WTC11 (cell line): ENCODE results near the gene IQCK. TPM values are rescaled to one million over a fixed set of nuclear protein-coding genes. Genes with fewer than 3 reads are reported as not detected.
A peak's percentile ranks its signal among the peaks of the same experiment; 100 is the strongest.

Experiments used
- ATAC-seq: fragments of 200-7000 bp; cut with Tn5 transposase; 2 replicates; pipeline ENCODE4 v1.10.0; 2021; ENCODE audit warnings: mild to moderate bottlenecking, moderate library complexity
- CTCF ChIA-PET: fragments of 300-600 bp; sonication (Branson Sonifier 250); formaldehyde crosslinking; loops from one replicate; lab custom pipeline; 2021; ENCODE audit warnings: antibody characterized with exemption; lab: Charles Lee
- POLR2A ChIA-PET: fragments of 350-600 bp; sonication (Branson Sonifier 250); formaldehyde crosslinking; loops from one replicate; lab custom pipeline; 2021; ENCODE audit warnings: antibody characterized with exemption; lab: Charles Lee
- DNase-seq: peaks from one replicate; pipeline ENCODE4 v3.0.0; 2021; ENCODE audit warnings: low spot score
- H3K27ac Mint-ChIP-seq: 2 replicates; pipeline ENCODE4 v1.8.0; 2021; ENCODE audit warnings: mixed read lengths
- H3K27me3 Mint-ChIP-seq: 2 replicates; pipeline ENCODE4 v1.8.0; 2021; ENCODE audit warnings: low read depth, mild to moderate bottlenecking, moderate library complexity, mixed read lengths
- H3K36me3 Mint-ChIP-seq: 2 replicates; pipeline ENCODE4 v1.8.0; 2021; ENCODE audit warnings: mixed read lengths
- H3K4me1 Mint-ChIP-seq: 2 replicates; pipeline ENCODE4 v1.8.0; 2022; ENCODE audit warnings: mixed read lengths
- H3K4me3 Mint-ChIP-seq: 2 replicates; pipeline ENCODE4 v1.8.0; 2021; ENCODE audit warnings: mild to moderate bottlenecking, moderate library complexity, mixed read lengths
- H3K9me3 Mint-ChIP-seq: 2 replicates; pipeline ENCODE4 v1.8.0; 2021; ENCODE audit warnings: mixed read lengths
- AFF4 ChIP-seq: sonication (generic); formaldehyde crosslinking; IDR thresholded peaks from 2 replicates; pipeline ENCODE4 v1.8.1; 2023; ENCODE audit warnings: mild to moderate bottlenecking, missing genetic modification reagents, borderline replicate concordance
- CDX4 ChIP-seq: fragments of 250-450 bp; sonication (Bioruptor Pico); IDR thresholded peaks from 2 replicates; pipeline ENCODE4 v1.9.0; 2021; ENCODE audit warnings: moderate library complexity, mild to moderate bottlenecking, inconsistent platforms, borderline replicate concordance
- E2F4 ChIP-seq: sonication (generic); formaldehyde crosslinking; IDR thresholded peaks from 2 replicates; pipeline ENCODE4 v1.8.1; 2022; ENCODE audit warnings: low read depth, mild to moderate bottlenecking, moderate library complexity, missing genetic modification reagents, borderline replicate concordance
- ERG ChIP-seq: fragments of 250-450 bp; sonication (Bioruptor Pico); IDR thresholded peaks from 2 replicates; pipeline ENCODE4 v1.8.0; 2021; ENCODE audit warnings: mild to moderate bottlenecking
- GRHL2 ChIP-seq: fragments of 250-450 bp; sonication (Bioruptor Pico); IDR thresholded peaks from 2 replicates; pipeline ENCODE4 v1.8.0; 2022; ENCODE audit warnings: mild to moderate bottlenecking, moderate library complexity; ENCODE audit not compliant: insufficient replicate concordance, severe bottlenecking
- HMGA2 ChIP-seq: fragments of 250-450 bp; sonication (Bioruptor Pico); IDR thresholded peaks from 2 replicates; pipeline ENCODE4 v1.4.0; 2021; ENCODE audit warnings: mild to moderate bottlenecking, moderate library complexity
- MXD4 ChIP-seq: fragments of 250-450 bp; sonication (Bioruptor Pico); IDR thresholded peaks from 2 replicates; pipeline ENCODE4 v1.8.0; 2021; ENCODE audit warnings: mild to moderate bottlenecking, moderate library complexity, borderline replicate concordance
- MYBL2 ChIP-seq: sonication (generic); formaldehyde crosslinking; IDR thresholded peaks from 2 replicates; pipeline ENCODE4 v1.8.1; 2023; ENCODE audit warnings: mild to moderate bottlenecking, moderate library complexity, missing genetic modification reagents
- NFATC4 ChIP-seq: fragments of 250-450 bp; sonication (Bioruptor Pico); IDR thresholded peaks from 2 replicates; pipeline ENCODE4 v1.9.0; 2021; ENCODE audit warnings: mild to moderate bottlenecking
- NFE2L1 ChIP-seq: sonication (generic); formaldehyde crosslinking; IDR thresholded peaks from 2 replicates; pipeline ENCODE4 v1.8.1; 2023; ENCODE audit warnings: missing genetic modification reagents
- NR1H2 ChIP-seq: sonication (generic); formaldehyde crosslinking; IDR thresholded peaks from 2 replicates; pipeline ENCODE4 v1.9.0; 2021; ENCODE audit warnings: mild to moderate bottlenecking, moderate library complexity, missing genetic modification reagents
- NR3C1 ChIP-seq: sonication (generic); formaldehyde crosslinking; conservative IDR thresholded peaks from 2 replicates; pipeline ENCODE4 v1.8.1; 2023; ENCODE audit warnings: low read depth, mild to moderate bottlenecking, missing genetic modification reagents
- RELA ChIP-seq: sonication (generic); formaldehyde crosslinking; IDR thresholded peaks from 2 replicates; pipeline ENCODE4 v1.8.1; 2022; ENCODE audit warnings: missing genetic modification reagents, mild to moderate bottlenecking, borderline replicate concordance
- SP1 ChIP-seq: sonication (generic); formaldehyde crosslinking; conservative IDR thresholded peaks from 2 replicates; pipeline ENCODE4 v1.8.1; 2022; ENCODE audit warnings: missing genetic modification reagents
- USF1 ChIP-seq: sonication (generic); formaldehyde crosslinking; IDR thresholded peaks from 2 replicates; pipeline ENCODE4 v1.8.0; 2022; ENCODE audit warnings: mild to moderate bottlenecking, missing genetic modification reagents
- total RNA-seq: library from RNA; stranded (reverse); gene quantifications from 3 replicates; pipeline ENCODE4 v1.2.3, GENCODE V29; 2021

The IQCK gene
- total RNA-seq, 1 experiment from 2014 or later: 5.8 TPM

- Mint-ChIP-seq H3K27me3 (peaks cover 3% of the 10 kb centered on the region), H3K4me1 (peaks cover 63% of the 10 kb centered on the region), H3K27ac (0 out of 2 replicates have a peak overlapping the region, but pooled peaks have one; percentile 38), H3K36me3 (peaks cover 7% of the 10 kb centered on the region), H3K9me3 (no peaks in the 10 kb centered on the region), H3K4me3 (no peak overlapping the region)
- DNase-seq: no peak
- ATAC-seq: no peak
- ChIA-PET CTCF (interaction anchor here (1.0 to 2.0 kb wide), 4 partner anchors 9 to 268 kb away, joined by 3 to 8 read pairs (median 4); no protein-coding TSS in a partner anchor), POLR2A (interaction anchor here (1.5 kb wide), 1 partner anchor 11 kb away, joined by 4 read pairs; no protein-coding TSS in a partner anchor)
- TF ChIP-seq ERG (CRISPR knock-in tag) (no peak), USF1 (CRISPR knock-in tag) (no peak), E2F4 (no peak), NR1H2 (CRISPR knock-in tag) (no peak)
These were observed 133.4 kb downstream of the IQCK start for GRCh38 chr16:19851476-19851875.

GRCh38 chr16:19853132-19853741, 135.2 kb downstream of the IQCK start:
- peak overlapping the region; percentile 14; the same call in 1 of the 2 replicates for H3K4me3 Mint-ChIP-seq
- ChIA-PET CTCF (interaction anchor here (0.6 to 1.4 kb wide), 7 partner anchors 15 to 269 kb away, joined by 3 to 6 read pairs (median 3); partner anchors contain the start of genes IQCK and KNOP1), POLR2A (interaction anchor here (1.0 kb wide), 1 partner anchor 9 kb away, joined by 6 read pairs; no protein-coding TSS in a partner anchor)
- peak overlapping the region; percentile 67; the same call in 1 of the 2 replicates for H3K27ac Mint-ChIP-seq
- no peak for ATAC-seq
- peaks cover 16% of the 10 kb centered on the region for H3K36me3 Mint-ChIP-seq
- H3K9me3 Mint-ChIP-seq: no peaks in the 10 kb centered on the region
- peaks cover 79% of the 10 kb centered on the region for H3K4me1 Mint-ChIP-seq
- H3K27me3 Mint-ChIP-seq: peaks cover 3% of the 10 kb centered on the region
- DNase-seq: no peak
- no peak for TF ChIP-seq GRHL2 (CRISPR knock-in tag)
- TF ChIP-seq AFF4 (CRISPR knock-in tag): no peak
- TF ChIP-seq SP1 (CRISPR knock-in tag): no peak
- TF ChIP-seq MXD4: no peak
- no peak for TF ChIP-seq NFE2L1 (CRISPR knock-in tag)
- TF ChIP-seq E2F4: no peak
- no peak for TF ChIP-seq CDX4 (CRISPR knock-in tag)
- TF ChIP-seq HMGA2 (CRISPR knock-in tag): no peak
- no peak for TF ChIP-seq NFATC4 (CRISPR knock-in tag)
- TF ChIP-seq NR3C1: no peak
- TF ChIP-seq MYBL2 (CRISPR knock-in tag): no peak
- no peak for TF ChIP-seq RELA (CRISPR knock-in tag)
